Activated naive CD8-positive, alpha-beta T cell treated with anti-CD3 and anti-CD28 coated beads, Interleukin-2, amount 50 U/mL, for 24 hours (primary cell): Measurements from ENCODE around the gene AP1G2.

ENCODE experiments used
- ATAC-seq: fragments of 150-1000 bp; cut with Tn5 transposase; one replicate; pipeline ENCODE4 v1.10.0; 2021
- DNase-seq: peaks from one replicate; pipeline ENCODE4 v3.0.0; 2021
- H3K27ac Mint-ChIP-seq: one replicate; pipeline ENCODE4 v1.8.0; 2021; ENCODE audit warnings: mild to moderate bottlenecking, mixed read lengths
- H3K27me3 Mint-ChIP-seq: one replicate; pipeline ENCODE4 v1.8.0; 2021; ENCODE audit warnings: mixed read lengths
- H3K36me3 Mint-ChIP-seq: one replicate; pipeline ENCODE4 v1.8.0; 2021; ENCODE audit warnings: low read depth, mixed read lengths
- H3K4me1 Mint-ChIP-seq: one replicate; pipeline ENCODE4 v1.8.0; 2021; ENCODE audit warnings: mixed read lengths
- H3K4me3 Mint-ChIP-seq: one replicate; pipeline ENCODE4 v1.8.0; 2021; ENCODE audit warnings: mild to moderate bottlenecking, moderate library complexity, mixed read lengths
- H3K9me3 Mint-ChIP-seq: one replicate; pipeline ENCODE4 v1.8.0; 2021; ENCODE audit warnings: mixed read lengths

AP1G2 gene

GRCh38 chr14:23536494-23536893, 31.1 kb downstream of the AP1G2 start:
- DNase-seq (no peak), ATAC-seq (no peak)
- no peaks in the 10 kb centered on the region for H3K36me3 Mint-ChIP-seq
- no peak overlapping the region for H3K4me3 Mint-ChIP-seq
- H3K27me3 Mint-ChIP-seq, result peaks cover 2% of the 10 kb centered on the region
- H3K27ac Mint-ChIP-seq, result no peak overlapping the region
- H3K9me3 Mint-ChIP-seq, result no peaks in the 10 kb centered on the region
- no peaks in the 10 kb centered on the region for H3K4me1 Mint-ChIP-seq

- Mint-ChIP-seq H3K4me1 (no peaks in the 10 kb centered on the region), H3K36me3 (no peaks in the 10 kb centered on the region), H3K27me3 (peaks cover 2% of the 10 kb centered on the region), H3K9me3 (no peaks in the 10 kb centered on the region), H3K27ac (no peak overlapping the region), H3K4me3 (no peak overlapping the region)
- ATAC-seq (no peak), DNase-seq (no peak)
Measured at GRCh38 chr14:23535943-23536342, 31.6 kb downstream of the AP1G2 start.

DNA sequence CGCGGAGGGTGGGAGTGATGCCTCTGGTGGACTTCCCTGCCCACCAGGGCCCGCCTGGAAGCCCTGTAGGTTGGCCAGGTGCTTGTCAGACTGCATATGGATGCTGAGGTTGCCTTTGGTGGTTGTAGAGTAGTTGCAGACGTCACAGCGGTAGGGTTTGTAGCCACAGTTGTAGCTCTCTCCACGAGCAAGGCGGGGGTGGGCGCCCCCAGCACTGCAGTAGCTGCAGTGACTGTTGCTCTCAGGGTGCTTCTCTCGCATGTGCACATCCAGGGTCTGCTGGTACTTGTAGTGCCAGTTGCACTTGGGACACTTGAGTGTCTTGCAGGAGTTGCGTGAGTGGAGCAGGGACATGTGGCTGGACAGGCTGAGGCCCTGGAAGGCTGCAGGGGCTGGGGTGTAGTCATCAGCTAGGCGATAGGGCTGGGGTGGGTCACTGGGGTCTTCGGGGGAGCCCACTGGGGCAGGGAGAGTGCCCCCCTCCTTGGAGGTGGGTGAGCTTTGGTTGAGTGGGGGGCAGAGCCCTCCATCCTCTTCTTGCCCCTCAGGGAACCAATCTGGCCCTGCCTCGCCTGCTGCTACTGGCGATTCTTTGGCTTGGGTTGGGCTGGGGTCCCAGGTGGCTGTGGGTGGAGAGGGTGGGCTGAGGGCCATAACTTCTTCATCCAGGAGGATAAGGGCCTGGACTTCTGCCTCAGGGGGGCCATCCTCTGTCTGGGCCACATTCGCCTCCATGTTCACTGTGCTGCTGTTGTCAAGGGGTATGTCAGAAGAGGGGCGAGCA, 33.7 kb downstream of the AP1G2 start:
- H3K4me3 Mint-ChIP-seq, result no peak overlapping the region
- DNase-seq (no peak), ATAC-seq (no peak)
- no peaks in the 10 kb centered on the region for H3K4me1 Mint-ChIP-seq
- H3K27me3 Mint-ChIP-seq, result no peaks in the 10 kb centered on the region
- no peaks in the 10 kb centered on the region for H3K36me3 Mint-ChIP-seq
- no peak overlapping the region for H3K27ac Mint-ChIP-seq
- H3K9me3 Mint-ChIP-seq, result no peaks in the 10 kb centered on the region

DNA sequence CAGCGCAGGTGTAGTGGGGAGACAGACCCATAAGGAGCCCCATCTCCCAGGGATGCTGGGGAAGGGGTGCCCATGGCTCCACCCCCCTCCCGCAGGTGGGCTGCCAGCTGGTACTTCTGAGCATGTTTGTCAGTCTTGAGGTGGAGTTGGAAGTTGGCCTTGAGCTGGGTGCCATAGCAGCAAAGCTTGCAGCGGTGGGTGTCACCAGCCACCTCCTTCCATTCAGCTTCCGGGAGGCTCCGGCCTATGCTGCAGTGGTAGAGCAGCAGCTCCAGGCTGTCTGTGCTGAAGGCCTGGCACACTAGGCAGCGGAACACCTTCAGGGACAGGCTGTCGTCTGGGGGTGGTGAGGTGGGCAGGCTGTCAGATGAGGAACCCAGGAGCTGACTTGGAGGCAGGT, 34.9 kb downstream of the AP1G2 start:
- Mint-ChIP-seq H3K36me3 (no peaks in the 10 kb centered on the region), H3K4me1 (no peaks in the 10 kb centered on the region), H3K4me3 (no peak overlapping the region), H3K9me3 (no peaks in the 10 kb centered on the region), H3K27ac (no peak overlapping the region), H3K27me3 (no peaks in the 10 kb centered on the region)
- no peak for ATAC-seq
- DNase-seq, result no peak

- H3K4me3 Mint-ChIP-seq, result no peak overlapping the region
- H3K9me3 Mint-ChIP-seq, result no peaks in the 10 kb centered on the region
- ATAC-seq (no peak), DNase-seq (no peak)
- H3K4me1 Mint-ChIP-seq, result no peaks in the 10 kb centered on the region
- no peaks in the 10 kb centered on the region for H3K36me3 Mint-ChIP-seq
- H3K27ac Mint-ChIP-seq, result no peak overlapping the region
- H3K27me3 Mint-ChIP-seq, result no peaks in the 10 kb centered on the region
Measured at GRCh38 chr14:23531391-23531790, 36.2 kb downstream of the AP1G2 start.

DNA sequence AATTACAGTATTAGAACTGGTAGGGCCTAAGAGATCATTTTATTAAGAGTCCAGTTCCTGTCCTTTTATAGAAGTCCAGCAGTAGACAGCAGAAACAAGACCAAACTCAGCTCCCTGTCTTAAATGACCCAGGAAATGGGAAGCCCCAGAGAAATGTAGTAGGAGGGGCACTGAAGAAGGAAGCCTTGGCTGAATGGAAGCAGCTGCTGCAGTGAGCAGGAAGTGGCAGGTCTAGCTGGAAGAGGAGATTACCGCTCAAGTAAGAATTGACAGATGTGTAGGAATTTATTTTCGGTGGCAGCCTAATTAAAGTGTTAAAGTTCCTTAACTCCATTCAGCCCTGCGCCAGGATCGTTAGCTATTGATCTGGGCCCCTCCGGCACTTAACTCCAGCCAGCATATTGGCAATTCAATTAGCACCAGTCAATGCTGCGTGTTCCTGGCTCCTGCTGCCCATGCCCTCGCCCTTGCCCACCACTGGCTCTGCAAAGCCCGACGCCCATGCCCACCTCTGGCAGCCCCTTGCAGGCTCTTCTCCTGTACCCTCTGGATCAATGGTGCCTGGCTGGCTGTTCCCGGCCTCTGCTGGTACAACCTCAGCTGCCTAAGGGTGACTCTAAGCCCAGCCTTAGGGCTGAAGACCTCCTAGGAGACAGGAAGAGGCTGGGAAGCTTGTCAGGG, 37.1 kb downstream of the AP1G2 start:
- Mint-ChIP-seq H3K9me3 (no peaks in the 10 kb centered on the region), H3K36me3 (no peaks in the 10 kb centered on the region), H3K27ac (no peak overlapping the region), H3K4me1 (no peaks in the 10 kb centered on the region), H3K27me3 (no peaks in the 10 kb centered on the region), H3K4me3 (no peak overlapping the region)
- ATAC-seq, result no peak
- no peak for DNase-seq

- Mint-ChIP-seq H3K27ac (no peak overlapping the region), H3K27me3 (no peaks in the 10 kb centered on the region), H3K36me3 (no peaks in the 10 kb centered on the region), H3K9me3 (no peaks in the 10 kb centered on the region), H3K4me3 (no peak overlapping the region), H3K4me1 (no peaks in the 10 kb centered on the region)
- DNase-seq, result no peak
- no peak for ATAC-seq
Measured at GRCh38 chr14:23529016-23529415, 38.6 kb downstream of the AP1G2 start.

DNA sequence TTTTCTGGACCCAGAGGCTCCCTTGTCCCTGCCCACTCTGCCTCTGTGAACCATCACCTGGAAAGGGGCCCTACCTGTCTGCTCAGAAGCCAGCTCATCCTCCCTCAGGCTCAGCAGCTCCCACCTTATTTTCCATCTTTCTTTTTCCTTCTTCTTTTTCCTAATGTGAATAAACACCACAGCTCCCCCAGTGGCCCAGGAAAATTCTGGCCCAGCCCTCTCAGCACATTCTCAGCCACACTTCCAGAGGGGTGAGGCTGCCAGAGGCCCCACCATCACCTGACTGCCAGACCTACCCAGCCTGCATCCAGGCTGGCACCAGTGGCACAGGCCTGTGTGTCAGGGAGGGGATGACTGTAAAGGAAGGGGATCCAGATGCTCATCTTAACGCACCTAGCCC, 39.0 kb downstream of the AP1G2 start:
- no peaks in the 10 kb centered on the region for H3K27me3 Mint-ChIP-seq
- no peak for DNase-seq
- no peak for ATAC-seq
- H3K27ac Mint-ChIP-seq, result no peak overlapping the region
- H3K4me3 Mint-ChIP-seq, result no peak overlapping the region
- no peaks in the 10 kb centered on the region for H3K36me3 Mint-ChIP-seq
- H3K4me1 Mint-ChIP-seq, result no peaks in the 10 kb centered on the region
- no peaks in the 10 kb centered on the region for H3K9me3 Mint-ChIP-seq

GRCh38 chr14:23525611-23526010, 42.0 kb downstream of the AP1G2 start:
- Mint-ChIP-seq H3K9me3 (no peaks in the 10 kb centered on the region), H3K4me1 (no peaks in the 10 kb centered on the region), H3K36me3 (no peaks in the 10 kb centered on the region), H3K4me3 (no peak overlapping the region), H3K27me3 (no peaks in the 10 kb centered on the region), H3K27ac (no peak overlapping the region)
- no peak for ATAC-seq
- DNase-seq, result no peak

DNA sequence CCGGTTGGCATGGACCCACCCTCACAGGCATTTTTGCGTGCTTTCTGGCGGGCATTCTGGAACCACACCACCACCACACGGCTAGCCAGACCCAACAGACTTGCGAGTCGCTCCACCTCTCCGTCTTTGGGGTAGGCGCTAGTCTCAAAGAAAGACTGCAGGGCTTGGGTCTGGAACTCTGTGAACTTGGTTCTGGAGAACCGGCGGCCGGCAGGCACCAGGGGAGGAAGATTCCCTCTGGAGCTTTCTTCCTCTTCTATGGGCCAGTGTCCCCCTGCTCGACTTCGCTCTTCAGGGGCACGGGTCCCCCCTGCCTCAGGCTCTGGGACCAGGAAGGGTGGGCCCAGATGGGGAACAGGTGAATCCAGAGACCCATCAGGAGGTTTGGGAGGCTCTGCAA, 42.6 kb downstream of the AP1G2 start:
- ATAC-seq, result no peak
- Mint-ChIP-seq H3K9me3 (no peaks in the 10 kb centered on the region), H3K36me3 (no peaks in the 10 kb centered on the region), H3K27ac (no peak overlapping the region), H3K27me3 (no peaks in the 10 kb centered on the region), H3K4me3 (no peak overlapping the region), H3K4me1 (no peaks in the 10 kb centered on the region)
- no peak for DNase-seq

DNA sequence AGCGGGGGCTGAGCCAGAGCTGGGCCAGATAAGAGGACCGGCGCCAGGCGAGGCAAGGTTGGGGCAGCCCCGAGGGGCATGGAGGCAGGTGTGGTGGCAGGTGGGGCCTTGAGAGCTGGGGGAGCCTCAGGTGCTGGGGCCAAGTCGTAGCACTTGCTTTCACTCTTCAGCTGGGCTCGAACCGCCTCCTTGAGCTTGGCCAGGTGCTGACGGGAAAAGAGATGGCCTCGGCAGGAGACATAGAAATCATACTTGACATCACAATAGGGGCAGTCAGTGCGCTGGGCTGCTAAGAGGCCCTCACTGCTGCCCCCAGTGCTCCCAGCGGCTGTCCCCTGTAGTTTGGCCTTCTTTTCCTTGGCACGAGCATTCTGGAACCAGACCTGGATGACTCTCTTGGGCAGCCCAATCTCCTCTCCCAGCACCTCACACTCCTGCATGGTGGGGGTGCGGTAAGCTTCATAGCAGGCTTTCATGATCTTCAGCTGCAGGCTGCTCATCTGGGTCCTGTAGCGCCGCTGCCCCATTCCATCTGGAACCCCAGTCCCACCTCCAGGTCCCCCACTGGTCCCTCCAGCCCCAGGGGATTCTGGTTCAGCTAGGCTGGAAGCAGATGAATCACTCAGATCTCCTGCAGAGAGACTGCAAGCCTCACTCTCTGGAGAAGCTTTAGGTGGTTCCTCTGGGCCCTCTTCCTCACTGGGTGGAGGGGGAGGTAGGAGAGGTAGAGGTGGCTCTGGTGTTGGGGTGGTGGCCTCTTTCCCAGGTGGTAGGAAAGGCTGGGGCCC, 44.2 kb downstream of the AP1G2 start:
- Mint-ChIP-seq H3K27me3 (no peaks in the 10 kb centered on the region), H3K9me3 (no peaks in the 10 kb centered on the region), H3K27ac (no peak overlapping the region), H3K4me3 (no peak overlapping the region), H3K4me1 (no peaks in the 10 kb centered on the region), H3K36me3 (no peaks in the 10 kb centered on the region)
- ATAC-seq, result no peak
- DNase-seq, result no peak

- Mint-ChIP-seq H3K4me1 (no peaks in the 10 kb centered on the region), H3K9me3 (no peaks in the 10 kb centered on the region), H3K27ac (no peak overlapping the region), H3K4me3 (no peak overlapping the region), H3K36me3 (no peaks in the 10 kb centered on the region), H3K27me3 (no peaks in the 10 kb centered on the region)
- DNase-seq, result no peak
- no peak for ATAC-seq
Measured at GRCh38 chr14:23522643-23523198, 44.9 kb downstream of the AP1G2 start.

- DNase-seq, result no peak
- Mint-ChIP-seq H3K36me3 (no peaks in the 10 kb centered on the region), H3K27ac (no peak overlapping the region), H3K4me3 (no peak overlapping the region), H3K27me3 (no peaks in the 10 kb centered on the region), H3K4me1 (no peaks in the 10 kb centered on the region), H3K9me3 (no peaks in the 10 kb centered on the region)
- ATAC-seq, result no peak
Measured at GRCh38 chr14:23521785-23522640, 45.6 kb downstream of the AP1G2 start.

- H3K4me3 Mint-ChIP-seq, result no peak overlapping the region
- H3K27ac Mint-ChIP-seq, result no peak overlapping the region
- no peaks in the 10 kb centered on the region for H3K9me3 Mint-ChIP-seq
- no peaks in the 10 kb centered on the region for H3K4me1 Mint-ChIP-seq
- no peaks in the 10 kb centered on the region for H3K27me3 Mint-ChIP-seq
- ATAC-seq, result no peak
- H3K36me3 Mint-ChIP-seq, result no peaks in the 10 kb centered on the region
- no peak for DNase-seq
Measured at GRCh38 chr14:23520899-23521533, 46.6 kb downstream of the AP1G2 start.
